AG09309 (cell line): ENCODE results near the gene AP3M1.
A peak's percentile ranks its signal among the peaks of the same experiment; 100 is the strongest.

ENCODE experiments used
- DNase-seq: peaks from one replicate; pipeline ENCODE4 v3.0.0-alpha.2; 2010; ENCODE audit warnings: low read depth
- H3K4me3 ChIP-seq: 2 replicates; pipeline ENCODE4 v1.5.1; 2011; ENCODE audit warnings: mild to moderate bottlenecking, low read depth, low read length, moderate library complexity; ENCODE audit not compliant: control insufficient read depth
- CTCF ChIP-seq: IDR thresholded peaks from 2 replicates; pipeline ENCODE4 v1.5.1; 2011; ENCODE audit warnings: mild to moderate bottlenecking, low read depth, low read length, inconsistent platforms; ENCODE audit not compliant: insufficient read depth, control insufficient read depth; ENCODE audit errors: missing control alignments

Gene AP3M1

GRCh38 chr10:74107391-74107790 is 43.2 kb downstream of the AP3M1 start:
- TF ChIP-seq CTCF = no peak
- DNase-seq = no peak

GRCh38 chr10:74104996-74105395 is 45.6 kb downstream of the AP3M1 start:
- TF ChIP-seq CTCF = no peak
- H3K4me3 ChIP-seq = no peak overlapping the region
- no peak for DNase-seq

More at GRCh38 chr10:74107391-74107790, 43.2 kb downstream of the AP3M1 start:
- H3K4me3 ChIP-seq = no peak overlapping the region

GRCh38 chr10:74104480-74104879 is 46.1 kb downstream of the AP3M1 start:
- no peak for DNase-seq
- no peak overlapping the region for H3K4me3 ChIP-seq
- no peak for TF ChIP-seq CTCF

DNA sequence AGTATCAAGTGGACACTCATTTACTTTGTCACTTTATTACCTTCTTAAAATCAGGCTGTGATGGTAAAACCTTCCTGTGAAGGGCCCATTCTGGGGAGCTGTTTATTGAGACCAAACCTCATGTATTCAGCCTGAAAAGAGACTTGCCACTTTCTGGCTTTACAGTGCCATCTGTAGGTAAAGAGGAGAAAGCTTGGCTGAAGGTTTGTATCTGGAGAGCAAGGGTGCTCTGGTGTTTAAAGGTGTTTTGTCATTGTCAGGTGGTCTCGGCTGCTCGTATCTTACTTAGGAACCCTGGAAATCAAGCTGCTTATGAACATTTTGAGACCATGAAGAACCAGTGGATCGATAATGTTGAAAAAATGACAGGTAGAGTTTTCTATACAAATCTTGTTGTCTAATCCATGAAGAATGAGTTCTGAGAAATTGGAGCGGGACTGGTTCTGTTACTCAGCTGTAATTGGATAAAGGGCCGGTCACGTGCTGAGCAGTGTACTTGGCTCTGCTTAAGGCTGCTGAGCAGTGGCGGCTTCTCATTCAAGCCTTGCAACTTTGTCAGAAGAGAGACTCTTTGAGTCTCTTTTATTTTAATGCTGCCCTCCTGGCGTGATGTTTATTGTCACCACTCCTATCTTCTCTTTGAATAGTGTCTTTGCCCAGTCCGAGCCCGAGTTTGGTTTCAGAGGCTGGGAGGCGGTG is 46.9 kb downstream of the AP3M1 start:
- DNase-seq = no peak
- TF ChIP-seq CTCF = peak; percentile 48
- H3K4me3 ChIP-seq = no peak overlapping the region

DNA sequence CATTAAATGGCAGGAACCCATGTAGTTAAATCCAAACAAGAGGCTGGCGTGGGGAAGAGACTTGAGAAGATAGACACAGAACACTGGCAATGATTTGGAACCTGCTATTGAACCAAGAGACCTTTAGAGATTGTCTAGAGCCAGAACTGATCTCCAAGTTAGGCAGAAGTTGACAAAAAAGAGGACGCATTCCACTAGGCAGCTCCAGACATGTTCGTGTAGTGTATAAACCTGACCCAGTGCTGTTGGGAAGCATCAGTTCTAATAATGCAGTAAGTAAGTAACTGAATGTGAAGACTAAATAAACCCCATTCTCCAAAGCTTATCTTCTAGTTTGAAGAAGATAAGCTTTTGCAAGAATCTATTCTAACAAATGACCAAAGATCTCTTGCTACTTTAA is 50.8 kb downstream of the AP3M1 start:
- TF ChIP-seq CTCF = no peak
- no peak overlapping the region for H3K4me3 ChIP-seq
- no peak for DNase-seq

GRCh38 chr10:74099420-74099819 is 51.2 kb downstream of the AP3M1 start:
- H3K4me3 ChIP-seq = no peak overlapping the region
- no peak for TF ChIP-seq CTCF
- no peak for DNase-seq
